Glutamatergic neuron (in vitro differentiated cells): Measurements from ENCODE around the gene SV2B. TPM values are rescaled to one million over a fixed set of nuclear protein-coding genes. Genes with fewer than 3 reads are reported as not detected.
"Not testable (repeated sequence)": the region's sequence is repeated elsewhere in the genome, so short reads cannot be mapped to it uniquely, and the experiment has no call there.

Experiments used
- DNase-seq: peaks from one replicate; pipeline ENCODE4 v3.0.0; 2022
- H3K27ac Mint-ChIP-seq: one replicate; pipeline ENCODE4 v1.8.0; 2020; ENCODE audit warnings: mild to moderate bottlenecking, mixed read lengths, inconsistent platforms; ENCODE audit not compliant: unreplicated experiment
- H3K27me3 Mint-ChIP-seq: one replicate; pipeline ENCODE4 v1.8.0; 2020; ENCODE audit warnings: mild to moderate bottlenecking, moderate library complexity, mixed read lengths, inconsistent platforms; ENCODE audit not compliant: unreplicated experiment
- H3K36me3 Mint-ChIP-seq: one replicate; pipeline ENCODE4 v1.8.0; 2020; ENCODE audit warnings: mild to moderate bottlenecking, mixed read lengths, inconsistent platforms; ENCODE audit not compliant: unreplicated experiment
- H3K4me1 Mint-ChIP-seq: one replicate; pipeline ENCODE4 v1.8.0; 2020; ENCODE audit warnings: mild to moderate bottlenecking, low read depth, mixed read lengths, inconsistent platforms; ENCODE audit not compliant: unreplicated experiment
- H3K4me3 Mint-ChIP-seq: one replicate; pipeline ENCODE4 v1.8.0; 2020; ENCODE audit warnings: mild to moderate bottlenecking, mixed read lengths, inconsistent platforms; ENCODE audit not compliant: unreplicated experiment
- H3K9me3 Mint-ChIP-seq: one replicate; pipeline ENCODE4 v1.8.0; 2020; ENCODE audit warnings: mild to moderate bottlenecking, moderate library complexity, mixed read lengths, inconsistent platforms; ENCODE audit not compliant: unreplicated experiment
- CTCF ChIP-seq: fragments of 200-600 bp; sonication (generic); IDR thresholded peaks from one replicate; pipeline ENCODE4 v1.5.0; 2021; ENCODE audit not compliant: partially characterized antibody, unreplicated experiment
- total RNA-seq: library from RNA; stranded (reverse); fragmentation: NEBNext Ultra II Directional; extraction: Animal tissue kit (Norgen Biotek cat#: 25700); gene quantifications from one replicate; pipeline ENCODE4 v1.2.1, GENCODE V29; 2021; ENCODE audit not compliant: unreplicated experiment

Gene SV2B
- total RNA-seq, 1 donor from 2014 or later = 7.1 TPM

GRCh38 chr15:91075739-91076138 lies 24.3 kb upstream of the SV2B start:
- H3K9me3 Mint-ChIP-seq = peaks cover 7% of the 10 kb centered on the region
- peak overlapping the region; percentile 97 for H3K27ac Mint-ChIP-seq
- no peaks in the 10 kb centered on the region for H3K36me3 Mint-ChIP-seq
- H3K4me1 Mint-ChIP-seq = peaks cover 20% of the 10 kb centered on the region
- peaks cover 9% of the 10 kb centered on the region for H3K27me3 Mint-ChIP-seq
- TF ChIP-seq CTCF = no peak
- no peak for DNase-seq
- H3K4me3 Mint-ChIP-seq = peak overlapping the region; percentile 32

DNA sequence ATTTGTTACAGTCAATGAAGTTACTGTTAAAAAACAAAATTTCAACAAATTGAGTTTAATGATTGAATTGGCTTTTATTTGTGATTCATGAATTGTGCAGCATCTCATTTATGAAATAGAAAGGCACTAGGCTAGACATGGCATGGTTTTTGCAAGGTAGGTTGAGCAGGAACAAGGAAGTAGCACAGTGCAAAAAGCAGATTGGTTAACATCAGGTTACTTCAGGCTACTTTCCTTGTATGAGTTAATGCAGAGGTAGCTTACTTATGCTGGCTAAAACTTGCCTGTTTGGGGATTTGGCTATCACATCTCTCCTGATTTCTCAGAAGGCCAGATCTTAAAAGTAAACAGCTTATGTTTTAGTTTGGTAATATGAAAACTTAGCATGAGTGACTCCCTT lies 23.0 kb upstream of the SV2B start:
- H3K4me1 Mint-ChIP-seq = peaks cover 20% of the 10 kb centered on the region
- no peak overlapping the region for H3K27ac Mint-ChIP-seq
- peaks cover 9% of the 10 kb centered on the region for H3K27me3 Mint-ChIP-seq
- no peak for TF ChIP-seq CTCF
- H3K9me3 Mint-ChIP-seq = peaks cover 7% of the 10 kb centered on the region
- no peaks in the 10 kb centered on the region for H3K36me3 Mint-ChIP-seq
- DNase-seq = no peak
- no peak overlapping the region for H3K4me3 Mint-ChIP-seq

GRCh38 chr15:91093866-91094265 lies 6.2 kb upstream of the SV2B start:
- H3K9me3 Mint-ChIP-seq, DNase-seq, H3K27ac Mint-ChIP-seq, H3K4me3 Mint-ChIP-seq, H3K36me3 Mint-ChIP-seq, H3K27me3 Mint-ChIP-seq, H3K4me1 Mint-ChIP-seq: not testable (repeated sequence)

DNA sequence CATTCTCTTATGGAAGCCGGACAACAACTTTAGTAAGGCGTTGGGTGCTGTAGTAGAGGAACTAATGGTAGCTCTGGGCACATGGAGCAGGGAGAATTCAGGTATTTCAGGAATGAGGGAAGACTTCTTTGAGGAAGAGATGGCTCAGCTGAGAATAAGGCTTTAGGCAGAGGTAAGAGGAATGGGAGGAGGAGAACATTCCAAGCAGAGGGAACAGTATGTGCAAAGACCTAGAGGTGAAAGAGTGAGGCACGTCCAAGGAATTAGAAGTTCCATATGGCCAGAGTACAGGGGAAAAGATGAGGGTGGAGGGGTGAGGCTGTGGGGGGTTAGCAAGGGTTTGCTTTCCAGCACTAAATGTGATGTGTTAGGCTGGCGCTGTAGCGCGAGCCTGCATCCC lies 1.6 kb upstream of the SV2B start:
- no peak for DNase-seq
- Mint-ChIP-seq H3K27me3 (peaks cover 6% of the 10 kb centered on the region), H3K4me1 (peaks cover 8% of the 10 kb centered on the region), H3K4me3 (no peak overlapping the region), H3K27ac (no peak overlapping the region), H3K36me3 (no peaks in the 10 kb centered on the region), H3K9me3 (peaks cover 11% of the 10 kb centered on the region)
- no peak for TF ChIP-seq CTCF

- peaks cover 8% of the 10 kb centered on the region for H3K4me1 Mint-ChIP-seq
- H3K27me3 Mint-ChIP-seq = peaks cover 6% of the 10 kb centered on the region
- no peak for TF ChIP-seq CTCF
Observed at GRCh38 chr15:91099616-91099994, 452 bp upstream of the SV2B start.

More at GRCh38 chr15:91099616-91099994, 452 bp upstream of the SV2B start:
- Mint-ChIP-seq H3K27ac (no peak overlapping the region), H3K36me3 (no peaks in the 10 kb centered on the region), H3K9me3 (peaks cover 7% of the 10 kb centered on the region), H3K4me3 (peak overlapping the region; percentile 90)
- DNase-seq = peak; percentile 51
